H9 (cell line): ENCODE data around the gene ZNFX1. TPM values are rescaled to one million over a fixed set of nuclear protein-coding genes. Genes with fewer than 3 reads are reported as not detected.

ENCODE experiments used
- DNase-seq: peaks from one replicate; pipeline ENCODE4 v3.0.0-alpha.2; 2017
- H2AFZ ChIP-seq: one replicate; pipeline ENCODE4 v1.6.1; 2013; ENCODE audit warnings: mild to moderate bottlenecking, low read length, control low read depth, moderate library complexity
- H2AK5ac ChIP-seq: 2 replicates; pipeline ENCODE4 v1.6.1; 2013; ENCODE audit warnings: low read length, control low read depth, mixed read lengths; ENCODE audit not compliant: insufficient read length
- H2BK120ac ChIP-seq: one replicate; pipeline ENCODE4 v1.6.1; 2013; ENCODE audit warnings: low read depth, mild to moderate bottlenecking, low read length, control low read depth, inconsistent platforms; ENCODE audit not compliant: poor library complexity, severe bottlenecking
- H2BK12ac ChIP-seq: 2 replicates; pipeline ENCODE4 v1.6.1; 2013; ENCODE audit warnings: low read length, control low read depth, mixed read lengths, low read depth; ENCODE audit not compliant: insufficient read length
- H2BK15ac ChIP-seq: 2 replicates; pipeline ENCODE4 v1.6.1; 2013; ENCODE audit warnings: low read depth, low read length, control low read depth
- H2BK20ac ChIP-seq: one replicate; pipeline ENCODE4 v1.6.1; 2013; ENCODE audit warnings: low read depth, mild to moderate bottlenecking, low read length, control low read depth, inconsistent platforms; ENCODE audit not compliant: poor library complexity, severe bottlenecking
- H2BK5ac ChIP-seq: 2 replicates; pipeline ENCODE4 v1.6.1; 2013; ENCODE audit warnings: low read length, control low read depth, mixed read lengths; ENCODE audit not compliant: insufficient read length
- H3K14ac ChIP-seq: 2 replicates; pipeline ENCODE4 v1.6.1; 2013; ENCODE audit warnings: low read length, control low read depth; ENCODE audit not compliant: insufficient read depth
- H3K18ac ChIP-seq: 2 replicates; pipeline ENCODE4 v1.6.1; 2013; ENCODE audit warnings: low read depth, mild to moderate bottlenecking, mixed read lengths, low read length, control low read depth; ENCODE audit not compliant: insufficient read length
- H3K23ac ChIP-seq: 2 replicates; pipeline ENCODE4 v1.6.1; 2013; ENCODE audit warnings: low read length, control low read depth, mixed read lengths, low read depth; ENCODE audit not compliant: insufficient read length
- H3K23me2 ChIP-seq: 2 replicates; pipeline ENCODE4 v1.6.1; 2013; ENCODE audit warnings: low read depth, mild to moderate bottlenecking, mixed read lengths, low read length, control low read depth; ENCODE audit not compliant: insufficient read length, poor library complexity, severe bottlenecking
- H3K27ac ChIP-seq: 2 replicates; pipeline ENCODE4 v1.5.1; 2013; ENCODE audit warnings: low read length, control low read depth, mixed read lengths, low read depth; ENCODE audit not compliant: insufficient read length
- H3K27me3 ChIP-seq: 2 replicates; pipeline ENCODE4 v1.6.1; 2013; ENCODE audit warnings: low read length, control low read depth, inconsistent platforms; ENCODE audit not compliant: insufficient read depth
- H3K4ac ChIP-seq: 2 replicates; pipeline ENCODE4 v1.6.1; 2013; ENCODE audit warnings: low read depth, mild to moderate bottlenecking, control low read depth, inconsistent platforms, low read length, moderate library complexity
- H3K4me1 ChIP-seq: 2 replicates; pipeline ENCODE4 v1.6.1; 2013; ENCODE audit warnings: low read length, control low read depth, inconsistent platforms; ENCODE audit not compliant: insufficient read depth
- H3K4me2 ChIP-seq: 2 replicates; pipeline ENCODE4 v1.6.1; 2013; ENCODE audit warnings: low read length, control low read depth, mixed read lengths; ENCODE audit not compliant: insufficient read length, insufficient read depth
- H3K56ac ChIP-seq: 2 replicates; pipeline ENCODE4 v1.6.1; 2013; ENCODE audit warnings: low read depth, mild to moderate bottlenecking, mixed read lengths, low read length, control low read depth; ENCODE audit not compliant: insufficient read length
- H3K79me1 ChIP-seq: 2 replicates; pipeline ENCODE4 v1.6.1; 2013; ENCODE audit warnings: low read depth, mild to moderate bottlenecking, moderate library complexity, low read length, control low read depth, inconsistent platforms; ENCODE audit not compliant: insufficient read depth, poor library complexity, severe bottlenecking
- H3K79me2 ChIP-seq: 2 replicates; pipeline ENCODE4 v1.6.1; 2013; ENCODE audit warnings: low read length, control low read depth, inconsistent platforms; ENCODE audit not compliant: insufficient read depth
- H3K9ac ChIP-seq: 2 replicates; pipeline ENCODE4 v1.6.1; 2013; ENCODE audit warnings: low read length, control low read depth, mixed read lengths; ENCODE audit not compliant: insufficient read length; ENCODE audit errors: extremely low read depth
- H3K9me3 ChIP-seq: one replicate; pipeline ENCODE4 v1.6.1; 2013; ENCODE audit warnings: low read depth, low read length, inconsistent platforms; ENCODE audit not compliant: control insufficient read depth
- H3T11ph ChIP-seq: one replicate; pipeline ENCODE4 v1.6.1; 2013; ENCODE audit warnings: mild to moderate bottlenecking, low read length, control low read depth, inconsistent platforms
- H4K20me1 ChIP-seq: one replicate; pipeline ENCODE4 v1.6.1; 2013; ENCODE audit not compliant: control insufficient read depth, insufficient read length, insufficient read depth
- H4K5ac ChIP-seq: 2 replicates; pipeline ENCODE4 v1.6.1; 2013; ENCODE audit warnings: low read depth, mild to moderate bottlenecking, mixed read lengths, low read length, control low read depth; ENCODE audit not compliant: insufficient read length
- H4K8ac ChIP-seq: replicated peaks from 2 replicates; pipeline ENCODE4 v1.6.1; 2013; ENCODE audit warnings: low read length, control low read depth, mixed read lengths, low read depth; ENCODE audit not compliant: insufficient read length
- H4K91ac ChIP-seq: 2 replicates; pipeline ENCODE4 v1.6.1; 2013; ENCODE audit warnings: low read depth, mild to moderate bottlenecking, moderate library complexity, mixed read lengths, low read length, control low read depth; ENCODE audit not compliant: insufficient read length
- H3K27ac Mint-ChIP-seq, 3 experiments: 2 replicates in 2 of 3; 3 replicates in 1 of 3; pipeline ENCODE4 v1.8.0; 2020 to 2021; ENCODE audit warnings: mixed read lengths in 3 of 3, mild to moderate bottlenecking in 1 of 3, moderate library complexity in 1 of 3
- H3K27me3 Mint-ChIP-seq: 2 replicates; pipeline ENCODE4 v1.8.0; 2021; ENCODE audit warnings: low read depth, mild to moderate bottlenecking, moderate library complexity, mixed read lengths
- H3K36me3 Mint-ChIP-seq, 3 experiments: 2 replicates in 2 of 3; 3 replicates in 1 of 3; pipeline ENCODE4 v1.8.0; 2020 to 2021; ENCODE audit warnings: low read depth in 3 of 3, mixed read lengths in 3 of 3; ENCODE audit not compliant: insufficient read depth in 1 of 3
- H3K4me1 Mint-ChIP-seq, 2 experiments: 2 replicates each; pipeline ENCODE4 v1.8.0; 2020; ENCODE audit warnings: mixed read lengths in 2 of 2
- H3K4me3 Mint-ChIP-seq, 2 experiments: 2 replicates in 1 of 2; 3 replicates in 1 of 2; pipeline ENCODE4 v1.8.0; 2020 to 2021; ENCODE audit warnings: mild to moderate bottlenecking in 2 of 2, mixed read lengths in 2 of 2, moderate library complexity in 1 of 2
- H3K9me3 Mint-ChIP-seq, 2 experiments: 2 replicates in 1 of 2; 3 replicates in 1 of 2; pipeline ENCODE4 v1.8.0; 2020; ENCODE audit warnings: mild to moderate bottlenecking in 2 of 2, mixed read lengths in 2 of 2, moderate library complexity in 1 of 2
- WGBS: extraction: QIAGEN DNeasy Blood & Tissue Kit; methylation state at CpG from one replicate; pipeline ENCODE4 v1.1.7; 2013; ENCODE audit warnings: missing lambda C conversion rate, low lambda C conversion rate, mixed read lengths; ENCODE audit not compliant: insufficient read length; ENCODE audit errors: extremely low coverage; 5-methylcytosine and 5-hydroxymethylcytosine counted together
- total RNA-seq: library from RNA; stranded (reverse); gene quantifications from 2 replicates; pipeline ENCODE4 v1.2.1, GENCODE V29; 2021
- TF ChIP-seq, protein P1 (sequence below): fragments of 200-600 bp; sonication (generic); conservative IDR thresholded peaks from 3 replicates; pipeline ENCODE4 v1.8.0; 2021; ENCODE audit warnings: antibody characterized with exemption, mild to moderate bottlenecking

ZNFX1 gene
- total RNA-seq, 1 experiment from 2014 or later, result 13.3 TPM

DNA sequence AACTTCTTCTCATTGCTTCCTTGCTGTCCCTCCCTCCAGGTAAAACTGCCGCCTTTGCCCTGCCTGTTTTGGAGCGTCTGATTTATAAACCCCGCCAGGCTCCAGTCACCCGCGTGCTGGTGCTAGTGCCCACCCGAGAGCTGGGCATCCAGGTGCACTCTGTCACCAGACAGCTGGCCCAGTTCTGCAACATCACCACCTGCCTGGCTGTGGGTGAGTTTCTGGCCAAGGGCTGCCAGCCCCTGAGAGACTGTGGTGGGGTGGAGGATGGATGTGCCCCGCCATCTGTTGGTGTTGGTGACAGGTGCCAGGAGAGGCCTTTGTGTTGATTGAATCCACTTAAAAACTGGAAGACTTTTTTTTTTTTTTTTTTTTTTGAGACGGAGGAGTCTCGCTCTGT lies 49.2 kb downstream of the ZNFX1 start:
- Histone ChIP-seq H3K23me2 (no peaks in the 10 kb centered on the region), H4K20me1 (no peaks in the 10 kb centered on the region), H4K8ac (no peak overlapping the region), H2BK5ac (no peak overlapping the region), H3K79me1 (no peaks in the 10 kb centered on the region), H2BK120ac (no peak overlapping the region), H2BK20ac (no peak overlapping the region), H3K56ac (no peak overlapping the region), H3K23ac (no peak overlapping the region), H3K27me3 (no peaks in the 10 kb centered on the region), H4K91ac (no peak overlapping the region), H3T11ph (no peak overlapping the region), H3K14ac (no peak overlapping the region), H3K9me3 (no peaks in the 10 kb centered on the region), H3K4ac (no peak overlapping the region), H2BK12ac (no peak overlapping the region), H2BK15ac (no peak overlapping the region), H3K27ac (no peak overlapping the region), H3K79me2 (no peaks in the 10 kb centered on the region), H4K5ac (no peak overlapping the region), H3K4me1 (no peaks in the 10 kb centered on the region), H2AK5ac (no peak overlapping the region), H3K4me2 (no peak overlapping the region), H2AFZ (no peak overlapping the region), H3K9ac (no peak overlapping the region), H3K18ac (no peak overlapping the region)
- Mint-ChIP-seq H3K27ac (peak overlapping the region in 1 of 3 experiments; percentile 78; a peak in 1 of 7 replicates), H3K36me3 (peaks cover 48 to 87% (median 82%) of the 10 kb centered on the region in 3 experiments), H3K27me3 (no peaks in the 10 kb centered on the region), H3K4me1 (no peaks in the 10 kb centered on the region), H3K9me3 (no peaks in the 10 kb centered on the region), H3K4me3 (no peak overlapping the region)
- TF ChIP-seq, protein P1, sequence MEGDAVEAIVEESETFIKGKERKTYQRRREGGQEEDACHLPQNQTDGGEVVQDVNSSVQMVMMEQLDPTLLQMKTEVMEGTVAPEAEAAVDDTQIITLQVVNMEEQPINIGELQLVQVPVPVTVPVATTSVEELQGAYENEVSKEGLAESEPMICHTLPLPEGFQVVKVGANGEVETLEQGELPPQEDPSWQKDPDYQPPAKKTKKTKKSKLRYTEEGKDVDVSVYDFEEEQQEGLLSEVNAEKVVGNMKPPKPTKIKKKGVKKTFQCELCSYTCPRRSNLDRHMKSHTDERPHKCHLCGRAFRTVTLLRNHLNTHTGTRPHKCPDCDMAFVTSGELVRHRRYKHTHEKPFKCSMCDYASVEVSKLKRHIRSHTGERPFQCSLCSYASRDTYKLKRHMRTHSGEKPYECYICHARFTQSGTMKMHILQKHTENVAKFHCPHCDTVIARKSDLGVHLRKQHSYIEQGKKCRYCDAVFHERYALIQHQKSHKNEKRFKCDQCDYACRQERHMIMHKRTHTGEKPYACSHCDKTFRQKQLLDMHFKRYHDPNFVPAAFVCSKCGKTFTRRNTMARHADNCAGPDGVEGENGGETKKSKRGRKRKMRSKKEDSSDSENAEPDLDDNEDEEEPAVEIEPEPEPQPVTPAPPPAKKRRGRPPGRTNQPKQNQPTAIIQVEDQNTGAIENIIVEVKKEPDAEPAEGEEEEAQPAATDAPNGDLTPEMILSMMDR, result no peak
- DNase-seq, result no peak
- WGBS, result no CpG with 5 or more reads among the region's 9 CpGs
